Hepatocyte (in vitro differentiated cells): ENCODE measurements around the gene NRTN.

Experiments
- EZH2 ChIP-seq: fragments of 200-600 bp; sonication (generic); IDR thresholded peaks from 2 replicates; pipeline ENCODE4 v1.6.1; 2016; ENCODE audit warnings: antibody characterized with exemption, mild to moderate bottlenecking, borderline replicate concordance
- EZH2phosphoT487 ChIP-seq: fragments of 200-600 bp; sonication (generic); IDR thresholded peaks from one replicate; pipeline ENCODE4 v1.6.1; 2018; ENCODE audit warnings: antibody characterized with exemption, mild to moderate bottlenecking, low read depth, moderate library complexity; ENCODE audit not compliant: unreplicated experiment, severe bottlenecking
- TF ChIP-seq, protein P1 (sequence below): fragments of 200-600 bp; sonication (generic); IDR thresholded peaks from 2 replicates; pipeline ENCODE4 v1.5.1; 2016; ENCODE audit warnings: antibody characterized with exemption, mild to moderate bottlenecking; ENCODE audit not compliant: poor library complexity

GRCh38 chr19:5877882-5878281 lies 73.0 kb downstream of the NRTN start:
- TF ChIP-seq, protein P1, sequence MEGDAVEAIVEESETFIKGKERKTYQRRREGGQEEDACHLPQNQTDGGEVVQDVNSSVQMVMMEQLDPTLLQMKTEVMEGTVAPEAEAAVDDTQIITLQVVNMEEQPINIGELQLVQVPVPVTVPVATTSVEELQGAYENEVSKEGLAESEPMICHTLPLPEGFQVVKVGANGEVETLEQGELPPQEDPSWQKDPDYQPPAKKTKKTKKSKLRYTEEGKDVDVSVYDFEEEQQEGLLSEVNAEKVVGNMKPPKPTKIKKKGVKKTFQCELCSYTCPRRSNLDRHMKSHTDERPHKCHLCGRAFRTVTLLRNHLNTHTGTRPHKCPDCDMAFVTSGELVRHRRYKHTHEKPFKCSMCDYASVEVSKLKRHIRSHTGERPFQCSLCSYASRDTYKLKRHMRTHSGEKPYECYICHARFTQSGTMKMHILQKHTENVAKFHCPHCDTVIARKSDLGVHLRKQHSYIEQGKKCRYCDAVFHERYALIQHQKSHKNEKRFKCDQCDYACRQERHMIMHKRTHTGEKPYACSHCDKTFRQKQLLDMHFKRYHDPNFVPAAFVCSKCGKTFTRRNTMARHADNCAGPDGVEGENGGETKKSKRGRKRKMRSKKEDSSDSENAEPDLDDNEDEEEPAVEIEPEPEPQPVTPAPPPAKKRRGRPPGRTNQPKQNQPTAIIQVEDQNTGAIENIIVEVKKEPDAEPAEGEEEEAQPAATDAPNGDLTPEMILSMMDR = no peak
- TF ChIP-seq EZH2 = no peak
- no peak for TF ChIP-seq EZH2phosphoT487
